Effector memory CD4-positive, alpha-beta T cell (primary cell): ENCODE data around the gene SYNM.

Experiments used
- DNase-seq, 3 donors: peaks; one replicate each; pipeline ENCODE4 v3.0.0-alpha.2; 2020
- H3K27ac ChIP-seq: 2 replicates; pipeline ENCODE4 v1.7.0; 2013; ENCODE audit warnings: mild to moderate bottlenecking, low read length, moderate library complexity; ENCODE audit not compliant: insufficient read depth, poor library complexity, severe bottlenecking
- H3K27me3 ChIP-seq: replicated peaks from 2 replicates; pipeline ENCODE4 v1.7.0; 2013; ENCODE audit warnings: mild to moderate bottlenecking, low read length; ENCODE audit not compliant: insufficient read depth, control insufficient read depth, poor library complexity, severe bottlenecking
- H3K36me3 ChIP-seq: 2 replicates; pipeline ENCODE4 v1.7.0; 2013; ENCODE audit warnings: mild to moderate bottlenecking, low read length, moderate library complexity; ENCODE audit not compliant: control insufficient read depth, insufficient read depth
- H3K4me1 ChIP-seq: 2 replicates; pipeline ENCODE4 v1.7.0; 2013; ENCODE audit warnings: low read length, mild to moderate bottlenecking; ENCODE audit not compliant: control insufficient read depth, insufficient read depth, poor library complexity, severe bottlenecking
- H3K4me3 ChIP-seq: 2 replicates; pipeline ENCODE4 v1.7.0; 2013; ENCODE audit warnings: low read length, low read depth, mild to moderate bottlenecking; ENCODE audit not compliant: insufficient read depth, poor library complexity, severe bottlenecking
- H3K9me3 ChIP-seq: 2 replicates; pipeline ENCODE4 v1.7.0; 2013; ENCODE audit warnings: mild to moderate bottlenecking, low read length, moderate library complexity; ENCODE audit not compliant: control insufficient read depth

Gene SYNM

DNA sequence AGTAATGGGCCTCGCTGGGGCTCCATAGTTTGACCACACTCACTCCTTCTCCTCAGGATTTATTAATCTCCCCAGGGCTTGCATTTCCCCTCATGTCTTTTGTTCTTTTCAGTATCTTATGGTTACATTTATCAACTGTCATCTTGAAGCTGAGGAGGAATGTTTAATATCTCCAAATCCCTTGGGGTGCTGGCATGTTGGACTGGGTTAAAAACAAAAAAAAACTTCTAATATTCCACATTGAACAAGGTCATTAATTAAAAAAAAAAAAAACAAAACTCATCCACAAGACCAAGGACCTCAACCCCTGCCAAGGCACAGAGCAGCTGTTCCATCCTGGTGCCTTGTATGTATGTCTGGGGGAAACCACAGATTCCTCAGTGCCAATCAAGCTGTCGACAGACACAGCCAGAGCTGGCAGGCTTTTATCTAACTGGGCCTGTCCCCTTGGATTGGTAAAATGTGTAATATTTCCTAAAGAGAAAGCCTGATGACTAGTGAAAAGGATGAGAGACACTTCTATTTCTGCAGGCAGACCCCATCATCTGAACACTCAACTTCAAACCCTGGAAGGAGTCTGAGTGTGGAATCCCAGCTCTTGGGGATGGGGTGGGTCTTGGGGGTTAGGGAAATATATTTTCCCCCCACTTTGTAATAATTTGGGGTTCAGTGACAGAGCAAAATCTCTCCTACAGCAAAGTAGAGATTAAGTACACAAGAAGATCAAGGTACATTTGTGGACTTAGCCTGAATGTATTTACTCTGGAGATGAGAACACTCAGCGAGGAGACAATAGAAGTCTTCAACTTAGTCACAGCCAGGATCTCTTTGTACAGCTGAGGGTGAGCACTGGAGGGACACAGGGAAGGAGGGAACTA lies 75.4 kb downstream of the SYNM start:
- H3K9me3 ChIP-seq: no peaks in the 10 kb centered on the region
- no peak overlapping the region for H3K4me3 ChIP-seq
- DNase-seq: no peak
- H3K27ac ChIP-seq: no peak overlapping the region
- H3K27me3 ChIP-seq: no peaks in the 10 kb centered on the region
- H3K4me1 ChIP-seq: no peaks in the 10 kb centered on the region
- no peaks in the 10 kb centered on the region for H3K36me3 ChIP-seq

DNA sequence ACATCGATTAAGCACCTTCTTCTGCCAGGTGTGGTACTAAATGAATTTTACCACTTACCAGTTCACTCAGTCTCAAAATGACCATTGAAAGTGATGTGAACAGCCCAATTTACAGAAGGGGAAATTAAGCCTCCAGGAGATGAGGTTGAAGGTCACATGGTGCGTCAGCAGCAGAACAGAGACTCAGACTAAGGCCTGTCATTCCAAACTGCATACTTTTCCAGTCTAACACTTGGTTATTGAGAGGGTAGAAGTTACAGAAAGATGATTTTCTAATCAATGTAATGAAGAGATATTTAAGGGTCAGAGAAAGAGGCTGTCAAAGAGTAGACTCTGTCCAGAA lies 76.1 kb downstream of the SYNM start:
- no peaks in the 10 kb centered on the region for H3K9me3 ChIP-seq
- no peak overlapping the region for H3K27ac ChIP-seq
- H3K4me1 ChIP-seq: no peaks in the 10 kb centered on the region
- H3K27me3 ChIP-seq: no peaks in the 10 kb centered on the region
- no peaks in the 10 kb centered on the region for H3K36me3 ChIP-seq
- H3K4me3 ChIP-seq: no peak overlapping the region
- no peak for DNase-seq

DNA sequence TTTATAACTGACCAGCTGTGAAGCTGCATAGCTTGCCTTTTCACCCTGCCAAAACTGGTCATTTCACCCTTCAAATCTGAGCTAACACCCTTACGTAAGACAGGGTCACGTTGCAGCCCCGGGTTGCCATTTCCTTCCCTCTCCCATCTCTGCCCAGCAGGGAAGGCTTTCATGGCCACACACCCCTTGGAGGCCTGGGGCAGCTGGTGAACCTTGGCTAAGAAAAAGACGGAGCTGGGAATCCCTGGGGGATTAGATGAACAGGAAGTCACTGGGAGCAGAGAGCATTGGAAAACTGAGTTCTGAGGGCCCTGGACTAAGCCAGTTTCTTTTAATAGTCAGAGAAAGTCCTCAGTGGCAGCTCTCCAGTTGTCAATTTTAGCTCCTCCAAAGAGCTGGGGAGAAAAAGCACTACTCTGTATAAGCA lies 76.7 kb downstream of the SYNM start:
- H3K36me3 ChIP-seq: no peaks in the 10 kb centered on the region
- no peaks in the 10 kb centered on the region for H3K9me3 ChIP-seq
- no peak overlapping the region for H3K27ac ChIP-seq
- no peaks in the 10 kb centered on the region for H3K4me1 ChIP-seq
- no peaks in the 10 kb centered on the region for H3K27me3 ChIP-seq
- H3K4me3 ChIP-seq: no peak overlapping the region
- no peak for DNase-seq

DNA sequence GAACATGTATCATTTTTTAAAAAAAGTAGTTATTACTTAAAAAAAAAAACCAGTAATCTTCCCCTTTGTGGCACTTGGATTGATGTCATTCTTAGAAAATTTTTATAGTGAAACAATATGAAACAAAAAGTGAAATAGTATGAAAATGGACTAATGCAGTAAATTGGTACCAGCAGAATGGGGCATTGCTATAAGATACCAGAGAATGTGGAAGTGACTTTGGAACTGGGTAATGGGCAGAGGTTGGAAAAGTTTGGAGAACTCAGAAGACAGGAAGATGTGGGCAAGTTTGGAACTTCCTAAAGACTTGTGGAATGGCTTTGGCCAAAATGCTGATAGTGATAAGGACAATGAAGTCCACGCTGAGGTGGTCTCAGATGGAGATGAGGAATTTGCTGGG lies 77.9 kb downstream of the SYNM start:
- no peaks in the 10 kb centered on the region for H3K27me3 ChIP-seq

More for the DNA sequence above, 77.9 kb downstream of the SYNM start:
- Histone ChIP-seq H3K9me3 (no peaks in the 10 kb centered on the region), H3K4me1 (no peaks in the 10 kb centered on the region), H3K4me3 (no peak overlapping the region), H3K27ac (no peak overlapping the region), H3K36me3 (no peaks in the 10 kb centered on the region)
- no peak for DNase-seq
